Spinal cord (tissue), 10 donors: ENCODE measurements around the gene SEMA3C. TPM values are rescaled to one million over a fixed set of nuclear protein-coding genes. Genes with fewer than 3 reads are reported as not detected.

ENCODE experiments used
- DNase-seq, 6 donors: peaks; one replicate each; pipeline versions ENCODE4 v3.0.0 to v3.0.0-alpha.2; 2013 to 2015; ENCODE audit warnings: low spot score in 6 of 6, low read depth in 4 of 6
- H3K27ac ChIP-seq: one replicate; pipeline ENCODE4 v1.5.1; 2013; ENCODE audit warnings: low read depth, low read length, control low read depth
- H3K27me3 ChIP-seq: one replicate; pipeline ENCODE4 v1.6.1; 2013; ENCODE audit warnings: low read length; ENCODE audit not compliant: control insufficient read depth, insufficient read depth
- H3K36me3 ChIP-seq: one replicate; pipeline ENCODE4 v1.6.1; 2013; ENCODE audit warnings: low read length; ENCODE audit not compliant: control insufficient read depth, insufficient read depth
- H3K4me1 ChIP-seq: one replicate; pipeline ENCODE4 v1.6.1; 2013; ENCODE audit warnings: low read length; ENCODE audit not compliant: control insufficient read depth, insufficient read depth
- H3K4me3 ChIP-seq: one replicate; pipeline ENCODE4 v1.5.1; 2013; ENCODE audit warnings: low read depth, low read length, control low read depth
- H3K9me3 ChIP-seq: one replicate; pipeline ENCODE4 v1.6.1; 2013; ENCODE audit warnings: low read length; ENCODE audit not compliant: control insufficient read depth, insufficient read depth
- WGBS: methylation state at CpG from one replicate; pipeline ENCODE4 v1.1.5; 2013; ENCODE audit warnings: missing lambda C conversion rate; ENCODE audit not compliant: insufficient coverage; 5-methylcytosine and 5-hydroxymethylcytosine counted together
- polyA plus RNA-seq, 2 donors: library from polyadenylated mRNA; unstranded; fragments of 120-200 nt; gene quantifications; one replicate each; pipeline ENCODE4 v1.2.1, GENCODE V29; 2013; ENCODE audit not compliant: insufficient read length in 2 of 2
- total RNA-seq, 2 donors: library from RNA; depleted of rRNA in 1 of 2; stranded (reverse); fragments of 120-200 nt in 1 of 2; fragments of >200 nt in 1 of 2; gene quantifications; one replicate each; pipeline versions ENCODE4 v1.2.3 to v1.2.4, GENCODE V29; 2013 to 2014
- donor health status: healthy.

Gene SEMA3C
- total and polyA plus RNA-seq, 4 donors = 52.9 to 159 (median 107) TPM

- no peak overlapping the region for H3K27ac ChIP-seq
- DNase-seq = peak in 5 of 6 donors; percentile 38 to 92 (median 62)
- H3K9me3 ChIP-seq = no peaks in the 10 kb centered on the region
- no peaks in the 10 kb centered on the region for H3K4me1 ChIP-seq
- H3K4me3 ChIP-seq = no peak overlapping the region
- no peaks in the 10 kb centered on the region for H3K27me3 ChIP-seq
- no peaks in the 10 kb centered on the region for H3K36me3 ChIP-seq
These were observed 137.3 kb downstream of the SEMA3C start for GRCh38 chr7:80781561-80781979.

- H3K4me3 ChIP-seq = no peak overlapping the region
- 100% methylated on average over 1 of the region's 2 CpGs for WGBS
- H3K27me3 ChIP-seq = no peaks in the 10 kb centered on the region
- no peaks in the 10 kb centered on the region for H3K36me3 ChIP-seq
- no peaks in the 10 kb centered on the region for H3K9me3 ChIP-seq
- no peak overlapping the region for H3K27ac ChIP-seq
- no peaks in the 10 kb centered on the region for H3K4me1 ChIP-seq
- DNase-seq = no peak
These were observed 137.7 kb downstream of the SEMA3C start for GRCh38 chr7:80781146-80781545.

GRCh38 chr7:80779456-80779855, 139.4 kb downstream of the SEMA3C start:
- Histone ChIP-seq H3K27me3 (no peaks in the 10 kb centered on the region), H3K4me1 (no peaks in the 10 kb centered on the region), H3K27ac (no peak overlapping the region), H3K9me3 (no peaks in the 10 kb centered on the region), H3K36me3 (no peaks in the 10 kb centered on the region), H3K4me3 (no peak overlapping the region)
- 100% methylated on average over 1 of the region's 2 CpGs for WGBS
- DNase-seq = no peak

GRCh38 chr7:80775897-80776296, 143.0 kb downstream of the SEMA3C start:
- WGBS = no CpG with 5 or more reads among the region's 3 CpGs
- DNase-seq = peak in 1 of 6 donors; percentile 31
- H3K4me3 ChIP-seq = no peak overlapping the region
- H3K27me3 ChIP-seq = no peaks in the 10 kb centered on the region
- no peak overlapping the region for H3K27ac ChIP-seq
- H3K9me3 ChIP-seq = no peaks in the 10 kb centered on the region
- no peaks in the 10 kb centered on the region for H3K36me3 ChIP-seq
- H3K4me1 ChIP-seq = no peaks in the 10 kb centered on the region

- Histone ChIP-seq H3K36me3 (no peaks in the 10 kb centered on the region), H3K9me3 (no peaks in the 10 kb centered on the region), H3K4me3 (no peak overlapping the region), H3K27ac (no peak overlapping the region), H3K27me3 (no peaks in the 10 kb centered on the region), H3K4me1 (no peaks in the 10 kb centered on the region)
- DNase-seq = no peak
These were observed 143.4 kb downstream of the SEMA3C start for GRCh38 chr7:80775482-80775881.

GRCh38 chr7:80774843-80775242, 144.0 kb downstream of the SEMA3C start:
- DNase-seq = no peak
- Histone ChIP-seq H3K27ac (no peak overlapping the region), H3K36me3 (no peaks in the 10 kb centered on the region), H3K4me1 (no peaks in the 10 kb centered on the region), H3K9me3 (no peaks in the 10 kb centered on the region), H3K27me3 (no peaks in the 10 kb centered on the region), H3K4me3 (no peak overlapping the region)
- WGBS = no CpG with 5 or more reads among the region's 1 CpG

- no peak for DNase-seq
- Histone ChIP-seq H3K9me3 (no peaks in the 10 kb centered on the region), H3K27me3 (no peaks in the 10 kb centered on the region), H3K36me3 (no peaks in the 10 kb centered on the region), H3K4me1 (no peaks in the 10 kb centered on the region), H3K4me3 (no peak overlapping the region), H3K27ac (no peak overlapping the region)
- WGBS = no CpG with 5 or more reads among the region's 1 CpG
These were observed 144.9 kb downstream of the SEMA3C start for GRCh38 chr7:80773787-80774508.

GRCh38 chr7:80772347-80772993, 146.4 kb downstream of the SEMA3C start:
- Histone ChIP-seq H3K27ac (no peak overlapping the region), H3K27me3 (no peaks in the 10 kb centered on the region), H3K4me1 (no peaks in the 10 kb centered on the region), H3K9me3 (no peaks in the 10 kb centered on the region), H3K36me3 (no peaks in the 10 kb centered on the region), H3K4me3 (no peak overlapping the region)
- no CpG with 5 or more reads among the region's 2 CpGs for WGBS
- DNase-seq = peak in 1 of 6 donors; percentile 35

- WGBS = 33% methylated on average over 1 of the region's 4 CpGs
- Histone ChIP-seq H3K4me1 (no peaks in the 10 kb centered on the region), H3K9me3 (no peaks in the 10 kb centered on the region), H3K4me3 (no peak overlapping the region), H3K27ac (no peak overlapping the region), H3K27me3 (no peaks in the 10 kb centered on the region), H3K36me3 (no peaks in the 10 kb centered on the region)
- no peak for DNase-seq
These were observed 147.3 kb downstream of the SEMA3C start for GRCh38 chr7:80771523-80771922.

- Histone ChIP-seq H3K36me3 (no peaks in the 10 kb centered on the region), H3K4me3 (no peak overlapping the region), H3K27ac (no peak overlapping the region), H3K9me3 (no peaks in the 10 kb centered on the region), H3K27me3 (no peaks in the 10 kb centered on the region), H3K4me1 (no peaks in the 10 kb centered on the region)
- 100% methylated on average over 1 of the region's 2 CpGs for WGBS
- no peak for DNase-seq
These were observed 148.2 kb downstream of the SEMA3C start for GRCh38 chr7:80770675-80771081.
